Transverse colon (tissue), 4 donors: ENCODE results near the gene NTRK3. TPM values are rescaled to one million over a fixed set of nuclear protein-coding genes. Genes with fewer than 3 reads are reported as not detected.

Source experiments
- DNase-seq: peaks from one replicate; pipeline ENCODE4 v3.0.0-alpha.2; 2019
- H3K27ac ChIP-seq, 4 donors: fragments of 200-600 bp; sonication (generic); 2 replicates each; pipeline ENCODE4 v1.5.1; 2016 to 2018; ENCODE audit warnings: inconsistent platforms in 4 of 4
- H3K27me3 ChIP-seq: fragments of 200-600 bp; sonication (generic); 2 replicates; pipeline ENCODE4 v1.5.1; 2017; ENCODE audit warnings: inconsistent platforms
- H3K36me3 ChIP-seq, 4 donors: fragments of 200-600 bp; sonication (generic); 2 replicates each; pipeline ENCODE4 v1.5.1; 2017 to 2019; ENCODE audit warnings: inconsistent platforms in 4 of 4
- H3K4me1 ChIP-seq, 4 donors: fragments of 200-600 bp; sonication (generic); 2 replicates each; pipeline ENCODE4 v1.5.1; 2017 to 2020; ENCODE audit warnings: inconsistent platforms in 4 of 4
- H3K4me3 ChIP-seq, 4 donors: fragments of 200-600 bp; sonication (generic); 1 replicate in 1 of 4; 2 replicates in 3 of 4; pipeline versions ENCODE4 v1.5.1 to v1.6.1; 2017 to 2019; ENCODE audit warnings: inconsistent platforms in 4 of 4
- H3K9me3 ChIP-seq, 2 donors: fragments of 200-600 bp; sonication (generic); 2 replicates each; pipeline ENCODE4 v1.5.1; 2017 to 2019; ENCODE audit warnings: inconsistent platforms in 2 of 2
- EP300 ChIP-seq: sonication (generic); formaldehyde crosslinking; IDR thresholded peaks from one replicate; pipeline ENCODE4 v1.6.1; 2017; ENCODE audit warnings: antibody characterized with exemption, low read depth
- POLR2A ChIP-seq: fragments of 450-650 bp; IDR thresholded peaks from one replicate; pipeline ENCODE4 v1.6.1; 2016; ENCODE audit warnings: antibody characterized with exemption, mild to moderate bottlenecking, moderate library complexity
- POLR2AphosphoS5 ChIP-seq, 3 donors: sonication (generic); formaldehyde crosslinking; IDR thresholded peaks; one replicate each; pipeline ENCODE4 v1.6.1; 2016; ENCODE audit warnings: antibody characterized with exemption in 3 of 3
- WGBS, 2 donors: methylation state at CpG; one replicate each; pipeline ENCODE4 v1.1.5; 2018; ENCODE audit warnings: low coverage in 1 of 2; 5-methylcytosine and 5-hydroxymethylcytosine counted together
- in situ Hi-C, 4 donors: fragments of 200-750 bp; cut with MboI; loops; one replicate each; pipeline versions ENCODE4 v1.15.0 to v1.15.1; 2017; ENCODE audit warnings: low sequenced_read_pairs in 3 of 4, low pct_ligation_motif_present in 1 of 4, low pct_unique_long_range_greater_than_20kb in 1 of 4
- intact Hi-C: fragments of 100-400 bp; cut with DNase I; formaldehyde crosslinking; loops from one replicate; pipeline ENCODE4 v1.15.1; 2023; ENCODE audit warnings: low total_unique reads
- total RNA-seq, 4 donors: library from RNA; depleted of rRNA; stranded (reverse); fragments of >200 nt; gene quantifications; one replicate each; pipeline ENCODE4 v1.1.0, GENCODE V29; 2016
- TF ChIP-seq, protein P1 (sequence below), 5 experiments: fragments of 200-600 bp in 3 of 5; fragments of 450-650 bp in 2 of 5; sonication (generic) in 3 of 5; IDR thresholded peaks; 1 replicate in 2 of 5; 2 replicates in 3 of 5; pipeline ENCODE4 v1.5.1; 2016 to 2017; ENCODE audit warnings: antibody characterized with exemption in 5 of 5, inconsistent platforms in 3 of 5, mild to moderate bottlenecking in 2 of 5, moderate library complexity in 1 of 5

Gene NTRK3
- total RNA-seq, 4 donors from 2014 or later: 1.1 to 2.8 (median 2.4) TPM

DNA sequence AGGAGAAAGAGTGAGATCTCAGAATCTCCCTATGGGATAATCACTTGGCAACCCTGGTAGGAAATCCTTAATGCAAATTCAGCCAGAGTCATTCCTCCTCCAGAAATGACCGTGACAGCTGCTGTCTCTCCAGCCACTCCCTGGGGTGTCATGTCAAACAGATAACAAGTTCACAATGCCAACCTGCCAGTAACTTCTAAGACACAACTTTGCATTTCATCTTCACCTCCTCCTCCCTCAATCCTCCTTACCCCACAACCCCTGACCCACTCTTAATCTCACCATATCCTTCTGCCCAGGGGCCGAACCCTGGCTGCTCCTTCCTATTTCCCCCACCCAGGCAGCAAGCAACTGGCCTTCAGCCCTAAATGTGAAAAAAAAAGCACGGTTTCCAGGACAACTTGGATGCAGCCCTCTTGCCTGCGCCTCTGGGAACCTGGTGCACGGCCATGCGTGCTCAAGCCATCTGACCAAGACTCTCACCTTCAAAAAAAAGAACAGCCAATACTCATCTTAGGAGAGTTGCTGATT is 166.0 kb downstream of the NTRK3 start:
- H3K27me3 ChIP-seq: no peaks in the 10 kb centered on the region
- H3K4me3 ChIP-seq: no peak overlapping the region
- no peaks in the 10 kb centered on the region for H3K4me1 ChIP-seq
- 38% methylated on average over 6 of the region's 6 CpGs for WGBS, 2 donors
- H3K27ac ChIP-seq: no peak overlapping the region
- in situ Hi-C loops (no loop called here), intact Hi-C loops (no loop called here)
- no peak for DNase-seq
- TF ChIP-seq EP300: no peak
- no peaks in the 10 kb centered on the region for H3K36me3 ChIP-seq
- H3K9me3 ChIP-seq: no peaks in the 10 kb centered on the region

DNA sequence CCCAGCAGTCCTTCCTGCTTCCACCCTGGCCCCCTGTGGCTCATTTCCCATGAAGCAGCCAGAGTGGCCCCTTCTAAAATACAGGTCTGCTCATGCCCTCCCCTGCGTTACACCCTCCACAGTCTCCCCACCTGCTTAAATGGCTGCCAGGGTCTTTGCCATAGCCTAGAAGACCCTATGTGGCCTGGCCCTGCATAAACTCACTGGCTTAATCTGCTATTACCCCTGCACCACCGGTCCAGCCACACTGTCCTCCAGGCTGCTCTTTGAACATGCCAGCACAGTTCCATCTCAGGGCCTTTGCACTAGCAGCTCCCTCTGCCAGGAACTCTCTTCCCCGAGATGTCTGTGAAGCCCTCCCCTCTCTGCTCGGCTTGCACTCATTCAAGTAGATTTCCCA is 166.8 kb downstream of the NTRK3 start:
- in situ Hi-C loops (no loop called here), intact Hi-C loops (no loop called here)
- Histone ChIP-seq H3K27me3 (no peaks in the 10 kb centered on the region), H3K27ac (no peak overlapping the region), H3K4me1 (no peaks in the 10 kb centered on the region), H3K9me3 (no peaks in the 10 kb centered on the region), H3K4me3 (no peak overlapping the region), H3K36me3 (no peaks in the 10 kb centered on the region)
- 31 to 79% methylated on average over 2 to 4 of the region's 4 CpGs for WGBS, 2 donors
- no peak for TF ChIP-seq POLR2AphosphoS5 (IDR thresholded peaks at IDR 0.05)
- TF ChIP-seq POLR2A: no peak
- no peak for TF ChIP-seq EP300
- TF ChIP-seq, protein P1, sequence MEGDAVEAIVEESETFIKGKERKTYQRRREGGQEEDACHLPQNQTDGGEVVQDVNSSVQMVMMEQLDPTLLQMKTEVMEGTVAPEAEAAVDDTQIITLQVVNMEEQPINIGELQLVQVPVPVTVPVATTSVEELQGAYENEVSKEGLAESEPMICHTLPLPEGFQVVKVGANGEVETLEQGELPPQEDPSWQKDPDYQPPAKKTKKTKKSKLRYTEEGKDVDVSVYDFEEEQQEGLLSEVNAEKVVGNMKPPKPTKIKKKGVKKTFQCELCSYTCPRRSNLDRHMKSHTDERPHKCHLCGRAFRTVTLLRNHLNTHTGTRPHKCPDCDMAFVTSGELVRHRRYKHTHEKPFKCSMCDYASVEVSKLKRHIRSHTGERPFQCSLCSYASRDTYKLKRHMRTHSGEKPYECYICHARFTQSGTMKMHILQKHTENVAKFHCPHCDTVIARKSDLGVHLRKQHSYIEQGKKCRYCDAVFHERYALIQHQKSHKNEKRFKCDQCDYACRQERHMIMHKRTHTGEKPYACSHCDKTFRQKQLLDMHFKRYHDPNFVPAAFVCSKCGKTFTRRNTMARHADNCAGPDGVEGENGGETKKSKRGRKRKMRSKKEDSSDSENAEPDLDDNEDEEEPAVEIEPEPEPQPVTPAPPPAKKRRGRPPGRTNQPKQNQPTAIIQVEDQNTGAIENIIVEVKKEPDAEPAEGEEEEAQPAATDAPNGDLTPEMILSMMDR (IDR thresholded peaks at IDR 0.05): no peak
- DNase-seq: no peak

DNA sequence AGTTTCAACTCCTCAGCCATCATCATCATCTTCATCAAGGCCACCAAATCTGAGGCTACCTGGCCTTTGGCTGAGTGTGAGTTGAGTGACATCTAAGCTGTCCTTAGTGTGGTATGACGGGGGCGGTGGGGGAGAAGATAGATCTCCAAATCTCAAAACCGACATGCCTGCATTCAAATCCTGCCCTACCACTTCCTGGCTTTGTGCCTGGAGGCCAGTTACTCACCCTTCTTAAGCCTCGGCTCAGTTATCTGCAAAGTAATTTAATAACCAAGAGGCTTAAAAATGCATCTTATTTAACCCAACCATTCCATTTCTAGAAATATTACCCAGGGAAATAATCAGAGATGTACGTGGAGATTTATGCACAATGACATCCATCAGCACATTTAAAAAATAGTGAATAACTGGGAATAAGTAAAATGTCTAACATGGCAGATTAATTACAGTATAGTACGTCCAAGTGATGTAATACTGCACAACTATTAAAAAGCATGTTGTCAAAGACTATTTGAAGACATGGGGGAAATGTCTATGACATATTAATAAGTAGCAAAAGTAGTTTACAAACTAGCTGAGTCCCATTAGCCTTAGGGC is 167.4 kb downstream of the NTRK3 start:
- in situ Hi-C loops: no loop called here
- no peak for TF ChIP-seq EP300
- TF ChIP-seq, protein P1 (IDR thresholded peaks at IDR 0.05): no peak
- no peak for TF ChIP-seq POLR2AphosphoS5 (IDR thresholded peaks at IDR 0.05)
- TF ChIP-seq POLR2A: no peak
- Histone ChIP-seq H3K27me3 (no peaks in the 10 kb centered on the region), H3K36me3 (no peaks in the 10 kb centered on the region), H3K4me3 (no peak overlapping the region), H3K9me3 (no peaks in the 10 kb centered on the region), H3K27ac (no peak overlapping the region), H3K4me1 (peaks cover 0 to 2% (median 0%) of the 10 kb centered on the region in 4 donors)
- intact Hi-C loops: no loop called here
- DNase-seq: no peak
- 46 to 50% methylated on average over 2 to 6 of the region's 6 CpGs for WGBS, 2 donors

- Histone ChIP-seq H3K27me3 (no peaks in the 10 kb centered on the region), H3K36me3 (no peaks in the 10 kb centered on the region), H3K4me1 (peaks cover 0 to 3% (median 0%) of the 10 kb centered on the region in 4 donors), H3K9me3 (no peaks in the 10 kb centered on the region), H3K4me3 (no peak overlapping the region), H3K27ac (no peak overlapping the region)
- in situ Hi-C loops (no loop called here), intact Hi-C loops (no loop called here)
- TF ChIP-seq POLR2AphosphoS5 (IDR thresholded peaks at IDR 0.05) (no peak), EP300 (no peak), POLR2A (no peak)
- TF ChIP-seq, protein P1 (IDR thresholded peaks at IDR 0.05): no peak
- DNase-seq: no peak
- 43 to 48% methylated on average over 3 to 9 of the region's 9 CpGs for WGBS, 2 donors
These were observed 172.5 kb downstream of the NTRK3 start for GRCh38 chr15:88083811-88084760.
